ENCODE data around the gene CACNA1C.

GRCh38 chr12:2008677-2009076 is 44.1 kb upstream of the CACNA1C start:
- TF ChIP-seq CTCF (conservative IDR thresholded peaks at IDR 0.05) (no peak), EZH2 (IDR thresholded peaks at IDR 0.05; ENCODE audit: low read depth) (no peak)

Data from PC-9 (cell line).